GM23338 (cell line): ENCODE results near the gene KCNMB4. TPM values are rescaled to one million over a fixed set of nuclear protein-coding genes. Genes with fewer than 3 reads are reported as not detected.

ENCODE experiments used
- ATAC-seq: fragments of 200-7000 bp; cut with Tn5 transposase; 3 replicates; pipeline ENCODE4 v1.9.1; 2020
- DNase-seq: peaks from one replicate; pipeline ENCODE4 v3.0.0-alpha.2; 2015; ENCODE audit warnings: low spot score
- H2AFZ ChIP-seq: fragments of 200-600 bp; sonication (generic); 2 replicates; pipeline ENCODE4 v1.8.0; 2016; ENCODE audit warnings: antibody characterized with exemption, mild to moderate bottlenecking, moderate library complexity
- H3F3A ChIP-seq: fragments of 200-600 bp; sonication (generic); replicated peaks from 2 replicates; pipeline ENCODE4 v1.8.0; 2017; ENCODE audit warnings: antibody characterized with exemption, mixed run types, low read depth
- H3K27ac ChIP-seq: fragments of 200-600 bp; sonication (generic); 2 replicates; pipeline ENCODE4 v1.6.1; 2016; ENCODE audit warnings: low read depth
- H3K27me3 ChIP-seq: fragments of 200-600 bp; sonication (generic); 2 replicates; pipeline ENCODE4 v1.8.0; 2016; ENCODE audit warnings: mild to moderate bottlenecking, mixed run types, moderate library complexity; ENCODE audit not compliant: insufficient read depth
- H3K36me3 ChIP-seq: fragments of 200-600 bp; sonication (generic); 2 replicates; pipeline ENCODE4 v1.8.0; 2016; ENCODE audit warnings: mild to moderate bottlenecking; ENCODE audit not compliant: insufficient read depth
- H3K4me1 ChIP-seq: fragments of 200-600 bp; sonication (generic); 2 replicates; pipeline ENCODE4 v1.8.0; 2016; ENCODE audit warnings: mild to moderate bottlenecking, moderate library complexity; ENCODE audit not compliant: insufficient read depth
- H3K4me2 ChIP-seq: fragments of 200-600 bp; sonication (generic); 2 replicates; pipeline ENCODE4 v1.7.1; 2017; ENCODE audit warnings: mixed run types
- H3K4me3 ChIP-seq: fragments of 200-600 bp; sonication (generic); 2 replicates; pipeline ENCODE4 v1.6.1; 2016; ENCODE audit warnings: mixed run types
- H3K79me2 ChIP-seq: fragments of 200-600 bp; sonication (generic); replicated peaks from 2 replicates; pipeline ENCODE4 v1.8.0; 2017; ENCODE audit warnings: mild to moderate bottlenecking; ENCODE audit not compliant: insufficient read depth
- H3K9me2 ChIP-seq: fragments of 200-600 bp; sonication (generic); 2 replicates; pipeline ENCODE4 v1.8.0; 2017; ENCODE audit not compliant: insufficient read depth
- H4K20me1 ChIP-seq: fragments of 200-600 bp; sonication (generic); replicated peaks from 2 replicates; pipeline ENCODE4 v1.8.0; 2017; ENCODE audit warnings: mild to moderate bottlenecking; ENCODE audit not compliant: insufficient read depth
- H3K27ac Mint-ChIP-seq: 2 replicates; pipeline ENCODE4 v1.8.0; 2020; ENCODE audit warnings: inconsistent platforms, mild to moderate bottlenecking, moderate library complexity, mixed read lengths
- H3K27me3 Mint-ChIP-seq: 3 replicates; pipeline ENCODE4 v1.8.0; 2022; ENCODE audit warnings: low read depth, mild to moderate bottlenecking, moderate library complexity, mixed read lengths, inconsistent platforms; ENCODE audit not compliant: insufficient read depth, poor library complexity
- H3K36me3 Mint-ChIP-seq: 3 replicates; pipeline ENCODE4 v1.8.0; 2021; ENCODE audit warnings: low read depth, mild to moderate bottlenecking, inconsistent platforms, moderate library complexity, mixed read lengths
- H3K4me1 Mint-ChIP-seq: 3 replicates; pipeline ENCODE4 v1.8.0; 2020; ENCODE audit warnings: mild to moderate bottlenecking, inconsistent platforms, mixed read lengths
- H3K4me3 Mint-ChIP-seq: 3 replicates; pipeline ENCODE4 v1.8.0; 2021; ENCODE audit warnings: moderate library complexity, mild to moderate bottlenecking, inconsistent platforms, mixed read lengths
- H3K9me3 Mint-ChIP-seq: 3 replicates; pipeline ENCODE4 v1.8.0; 2020; ENCODE audit warnings: moderate library complexity, mild to moderate bottlenecking, inconsistent platforms, mixed read lengths
- CREB1 ChIP-seq: fragments of 250-450 bp; sonication (Bioruptor Pico); IDR thresholded peaks from 2 replicates; pipeline ENCODE4 v1.5.0; 2020; ENCODE audit warnings: low read depth, mild to moderate bottlenecking, moderate library complexity
- CTCF ChIP-seq, 2 experiments: fragments of 200-600 bp in 1 of 2; sonication (generic) in 1 of 2; conservative IDR thresholded peaks; 2 replicates each; pipeline versions ENCODE4 v1.5.1 to v1.6.1; 2016 to 2017; ENCODE audit warnings: antibody characterized with exemption in 2 of 2, low read depth in 2 of 2, mild to moderate bottlenecking in 2 of 2, moderate library complexity in 1 of 2
- ETS1 ChIP-seq: IDR thresholded peaks from 2 replicates; pipeline ENCODE4 v1.6.1; 2016; ENCODE audit warnings: antibody characterized with exemption
- EZH2 ChIP-seq: fragments of 200-600 bp; sonication (generic); IDR thresholded peaks from one replicate; pipeline ENCODE4 v1.8.0; 2017; ENCODE audit warnings: antibody characterized with exemption, mild to moderate bottlenecking, low read depth; ENCODE audit not compliant: unreplicated experiment
- JUNB ChIP-seq: IDR thresholded peaks from one replicate; pipeline ENCODE4 v1.6.1; 2016; ENCODE audit warnings: antibody characterized with exemption; ENCODE audit not compliant: unreplicated experiment
- NANOG ChIP-seq: IDR thresholded peaks from 2 replicates; pipeline ENCODE4 v1.6.1; 2016; ENCODE audit warnings: antibody characterized with exemption, borderline replicate concordance
- POLR2AphosphoS5 ChIP-seq: IDR thresholded peaks from 2 replicates; pipeline ENCODE4 v1.6.1; 2016; ENCODE audit warnings: antibody characterized with exemption, low read depth
- REST ChIP-seq: IDR thresholded peaks from one replicate; pipeline ENCODE4 v1.6.1; 2018; ENCODE audit warnings: antibody characterized with exemption; ENCODE audit not compliant: unreplicated experiment
- STAT1 ChIP-seq: IDR thresholded peaks from one replicate; pipeline ENCODE4 v1.6.1; 2016; ENCODE audit warnings: antibody characterized with exemption; ENCODE audit not compliant: unreplicated experiment
- ZNF114 ChIP-seq: fragments of 250-450 bp; sonication (Bioruptor Pico); IDR thresholded peaks from 2 replicates; pipeline ENCODE4 v1.5.0; 2020; ENCODE audit warnings: mild to moderate bottlenecking, moderate library complexity
- ZNF331 ChIP-seq: fragments of 250-450 bp; sonication (Bioruptor Pico); IDR thresholded peaks from 2 replicates; pipeline ENCODE4 v1.5.0; 2020; ENCODE audit warnings: low read depth, mild to moderate bottlenecking, moderate library complexity
- ZNF462 ChIP-seq: fragments of 250-450 bp; sonication (Bioruptor Pico); IDR thresholded peaks from 2 replicates; pipeline ENCODE4 v1.5.0; 2020; ENCODE audit warnings: mild to moderate bottlenecking, moderate library complexity
- polyA plus RNA-seq: library from polyadenylated mRNA; unstranded; fragments of >200 nt; fragmentation: Nextera tagmentation; extraction: Ambion mirVana; gene quantifications from 2 replicates; pipeline ENCODE4 v1.2.1, GENCODE V29; 2016
- total RNA-seq: library from RNA; depleted of rRNA; stranded (reverse); fragments of >200 nt; shearing (Covaris generic); gene quantifications from 2 replicates; pipeline ENCODE4 v1.2.3, GENCODE V29; 2014

Gene KCNMB4
- total and polyA plus RNA-seq, 2 experiments from 2014 or later = 9.4 to 14.7 TPM

DNA sequence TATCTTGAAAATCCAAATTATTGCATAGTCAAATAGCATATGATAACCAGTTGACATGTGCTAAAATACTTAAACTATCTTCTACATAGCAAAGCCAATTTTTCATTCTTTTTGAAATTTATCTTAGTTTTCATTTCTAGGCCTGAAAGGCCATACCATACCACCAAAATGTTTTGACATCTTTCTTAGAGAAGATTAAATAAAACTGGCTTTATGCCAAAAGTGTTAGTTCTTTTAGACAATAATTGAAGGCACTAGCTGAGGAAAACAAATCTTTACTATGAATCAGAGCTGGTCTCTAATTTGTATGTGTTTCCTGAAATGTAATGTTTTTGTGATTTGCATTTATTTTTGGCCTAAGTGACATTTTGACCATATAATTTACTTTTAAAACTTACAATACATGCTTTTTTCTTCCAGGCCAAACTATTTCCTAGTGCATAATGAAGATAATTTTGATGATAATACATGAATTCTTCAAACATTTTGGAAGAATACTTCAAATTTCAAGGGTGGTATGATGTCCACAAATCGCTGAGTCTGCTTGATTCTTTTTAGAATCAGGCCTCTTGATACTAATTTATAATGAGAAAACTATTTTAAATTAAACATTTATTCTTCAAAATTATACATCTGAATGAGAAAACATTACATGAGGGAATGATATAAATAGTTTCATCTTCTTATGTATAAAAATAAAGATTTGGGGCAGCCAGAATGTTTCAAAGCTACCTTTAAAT, 6.5 kb upstream of the KCNMB4 start (continued):
- no peak for TF ChIP-seq CREB1 (CRISPR knock-in tag)

DNA sequence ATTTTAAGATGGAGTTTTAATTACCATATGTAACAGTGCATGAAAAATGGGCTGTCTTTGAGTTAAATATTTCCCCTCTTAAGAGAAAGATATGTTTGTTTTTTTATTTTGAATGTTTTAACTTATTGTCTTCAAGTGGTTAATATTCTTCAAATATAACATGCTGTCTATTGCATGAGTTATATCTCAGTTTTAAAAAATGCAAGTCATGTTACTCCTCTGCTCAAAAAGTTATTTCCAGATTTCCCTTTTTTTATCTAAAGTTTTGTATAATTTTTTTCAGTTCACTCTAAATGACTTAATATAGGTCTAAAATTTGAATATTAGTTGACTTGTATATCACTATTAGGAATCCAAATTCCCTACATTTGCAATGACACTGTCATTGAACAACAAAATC, 5.9 kb upstream of the KCNMB4 start:
- Histone ChIP-seq H2AFZ (no peak overlapping the region), H3K4me3 (0 out of 2 replicates have a peak overlapping the region, but pooled peaks have one; percentile 3), H3K9me2 (no peaks in the 10 kb centered on the region), H3F3A (no peaks in the 10 kb centered on the region), H3K36me3 (no peaks in the 10 kb centered on the region), H3K4me1 (peaks cover 21% of the 10 kb centered on the region), H3K4me2 (peak overlapping the region; percentile 21), H3K79me2 (no peaks in the 10 kb centered on the region), H3K27me3 (peaks cover 17% of the 10 kb centered on the region), H4K20me1 (no peaks in the 10 kb centered on the region), H3K27ac (no peak overlapping the region)
- Mint-ChIP-seq H3K36me3 (peaks cover 3% of the 10 kb centered on the region; the same call in 1 of the 3 replicates), H3K4me3 (no peak overlapping the region), H3K27me3 (peaks cover 9% of the 10 kb centered on the region), H3K4me1 (peaks cover 13% of the 10 kb centered on the region), H3K27ac (peak overlapping the region; percentile 88; the same call in 1 of the 2 replicates), H3K9me3 (peaks cover 3% of the 10 kb centered on the region; the same call in 1 of the 3 replicates)
- DNase-seq (no peak), ATAC-seq (no peak)
- TF ChIP-seq STAT1 = no peak
- TF ChIP-seq NANOG = no peak
- no peak for TF ChIP-seq CTCF (conservative IDR thresholded peaks at IDR 0.05; ENCODE audit: low read depth in 2 of 2)
- no peak for TF ChIP-seq ZNF114
- no peak for TF ChIP-seq EZH2
- no peak for TF ChIP-seq REST
- no peak for TF ChIP-seq ZNF331
- TF ChIP-seq CREB1 (CRISPR knock-in tag) = no peak
- TF ChIP-seq POLR2AphosphoS5 = no peak
- no peak for TF ChIP-seq ZNF462
- no peak for TF ChIP-seq ETS1
- no peak for TF ChIP-seq JUNB
